ENCODE measurements around the gene USP21.
A peak's percentile ranks its signal among the peaks of the same experiment; 100 is the strongest.

USP21 gene

GRCh38 chr1:161119092-161119903 lies 40.0 kb upstream of the USP21 start:
- H3K4me3 ChIP-seq (ENCODE audit: insufficient read depth, low read depth, low read length), result peak overlapping the region; percentile 81
- H3K27me3 ChIP-seq (ENCODE audit: control insufficient read depth, insufficient read depth, low read length, poor library complexity, severe bottlenecking), result no peaks in the 10 kb centered on the region
- peaks cover 44% of the 10 kb centered on the region for H3K36me3 ChIP-seq (ENCODE audit: control insufficient read depth, insufficient read depth, low read length)
- H3K4me1 ChIP-seq (ENCODE audit: control insufficient read depth, insufficient read depth, low read length), result peaks cover 12% of the 10 kb centered on the region
- no peak overlapping the region for H3K27ac ChIP-seq (ENCODE audit: insufficient read depth, low read depth, low read length, poor library complexity, severe bottlenecking)
- no peaks in the 10 kb centered on the region for H3K9me3 ChIP-seq (ENCODE audit: control insufficient read depth, low read length)
- WGBS, 2 experiments, result 83% methylated on average over 10 of the region's 10 CpGs

- Histone ChIP-seq H3K4me3 (ENCODE audit: insufficient read depth, low read depth, low read length) (no peak overlapping the region), H3K9me3 (ENCODE audit: control insufficient read depth, low read length) (no peaks in the 10 kb centered on the region), H3K4me1 (ENCODE audit: control insufficient read depth, insufficient read depth, low read length) (peaks cover 12% of the 10 kb centered on the region), H3K27me3 (ENCODE audit: control insufficient read depth, insufficient read depth, low read length, poor library complexity, severe bottlenecking) (no peaks in the 10 kb centered on the region), H3K36me3 (ENCODE audit: control insufficient read depth, insufficient read depth, low read length) (peaks cover 58% of the 10 kb centered on the region), H3K27ac (ENCODE audit: insufficient read depth, low read depth, low read length, poor library complexity, severe bottlenecking) (no peak overlapping the region)
- WGBS, 2 experiments, result 95 to 96% methylated on average over 2 to 3 of the region's 3 CpGs
Measured at GRCh38 chr1:161121042-161121650, 38.2 kb upstream of the USP21 start.

- no peaks in the 10 kb centered on the region for H3K9me3 ChIP-seq (ENCODE audit: control insufficient read depth, low read length)
Measured at GRCh38 chr1:161121834-161122233, 37.5 kb upstream of the USP21 start.

GRCh38 chr1:161122967-161123366 lies 36.3 kb upstream of the USP21 start:
- Histone ChIP-seq H3K27me3 (ENCODE audit: control insufficient read depth, insufficient read depth, low read length, poor library complexity, severe bottlenecking) (no peaks in the 10 kb centered on the region), H3K27ac (ENCODE audit: insufficient read depth, low read depth, low read length, poor library complexity, severe bottlenecking) (no peak overlapping the region), H3K4me1 (ENCODE audit: control insufficient read depth, insufficient read depth, low read length) (peaks cover 8% of the 10 kb centered on the region), H3K36me3 (ENCODE audit: control insufficient read depth, insufficient read depth, low read length) (peaks cover 58% of the 10 kb centered on the region), H3K4me3 (ENCODE audit: insufficient read depth, low read depth, low read length) (no peak overlapping the region), H3K9me3 (ENCODE audit: control insufficient read depth, low read length) (no peaks in the 10 kb centered on the region)
- 97% methylated on average over 6 of the region's 6 CpGs for WGBS, 2 experiments

More at GRCh38 chr1:161121834-161122233, 37.5 kb upstream of the USP21 start:
- Histone ChIP-seq H3K27me3 (ENCODE audit: control insufficient read depth, insufficient read depth, low read length, poor library complexity, severe bottlenecking) (no peaks in the 10 kb centered on the region), H3K4me3 (ENCODE audit: insufficient read depth, low read depth, low read length) (no peak overlapping the region), H3K36me3 (ENCODE audit: control insufficient read depth, insufficient read depth, low read length) (peaks cover 58% of the 10 kb centered on the region), H3K27ac (ENCODE audit: insufficient read depth, low read depth, low read length, poor library complexity, severe bottlenecking) (no peak overlapping the region), H3K4me1 (ENCODE audit: control insufficient read depth, insufficient read depth, low read length) (peaks cover 10% of the 10 kb centered on the region)
- 96 to 97% methylated on average over 4 of the region's 4 CpGs for WGBS, 2 experiments

- peaks cover 41% of the 10 kb centered on the region for H3K36me3 ChIP-seq (ENCODE audit: control insufficient read depth, insufficient read depth, low read length)
- no peak overlapping the region for H3K4me3 ChIP-seq (ENCODE audit: insufficient read depth, low read depth, low read length)
- H3K27me3 ChIP-seq (ENCODE audit: control insufficient read depth, insufficient read depth, low read length, poor library complexity, severe bottlenecking), result no peaks in the 10 kb centered on the region
- no peak overlapping the region for H3K27ac ChIP-seq (ENCODE audit: insufficient read depth, low read depth, low read length, poor library complexity, severe bottlenecking)
- 94 to 100% methylated on average over 2 of the region's 2 CpGs for WGBS, 2 experiments
- H3K9me3 ChIP-seq (ENCODE audit: control insufficient read depth, low read length), result no peaks in the 10 kb centered on the region
- peaks cover 7% of the 10 kb centered on the region for H3K4me1 ChIP-seq (ENCODE audit: control insufficient read depth, insufficient read depth, low read length)
Measured at GRCh38 chr1:161127649-161128048, 31.7 kb upstream of the USP21 start.

GRCh38 chr1:161128591-161129420 lies 30.5 kb upstream of the USP21 start:
- 93% methylated on average over 4 of the region's 4 CpGs for WGBS, 2 experiments
- peaks cover 30% of the 10 kb centered on the region for H3K36me3 ChIP-seq (ENCODE audit: control insufficient read depth, insufficient read depth, low read length)

GRCh38 chr1:161130266-161130665 lies 29.0 kb upstream of the USP21 start:
- 75% methylated on average over 1 of the region's 1 CpG; no CpG with 5 or more reads in 1 of the 2 experiments for WGBS, 2 experiments
- Histone ChIP-seq H3K27me3 (ENCODE audit: control insufficient read depth, insufficient read depth, low read length, poor library complexity, severe bottlenecking) (no peaks in the 10 kb centered on the region), H3K36me3 (ENCODE audit: control insufficient read depth, insufficient read depth, low read length) (peaks cover 20% of the 10 kb centered on the region), H3K4me3 (ENCODE audit: insufficient read depth, low read depth, low read length) (peak overlapping the region; percentile 4), H3K27ac (ENCODE audit: insufficient read depth, low read depth, low read length, poor library complexity, severe bottlenecking) (no peak overlapping the region), H3K4me1 (ENCODE audit: control insufficient read depth, insufficient read depth, low read length) (peaks cover 11% of the 10 kb centered on the region), H3K9me3 (ENCODE audit: control insufficient read depth, low read length) (no peaks in the 10 kb centered on the region)

More at GRCh38 chr1:161128591-161129420, 30.5 kb upstream of the USP21 start:
- Histone ChIP-seq H3K27me3 (ENCODE audit: control insufficient read depth, insufficient read depth, low read length, poor library complexity, severe bottlenecking) (no peaks in the 10 kb centered on the region), H3K4me1 (ENCODE audit: control insufficient read depth, insufficient read depth, low read length) (peaks cover 11% of the 10 kb centered on the region), H3K4me3 (ENCODE audit: insufficient read depth, low read depth, low read length) (no peak overlapping the region), H3K9me3 (ENCODE audit: control insufficient read depth, low read length) (no peaks in the 10 kb centered on the region), H3K27ac (ENCODE audit: insufficient read depth, low read depth, low read length, poor library complexity, severe bottlenecking) (no peak overlapping the region)

- WGBS, 2 experiments, result 1 to 2% methylated on average over 22 of the region's 22 CpGs
- H3K9me3 ChIP-seq (ENCODE audit: control insufficient read depth, low read length), result no peaks in the 10 kb centered on the region
- H3K36me3 ChIP-seq (ENCODE audit: control insufficient read depth, insufficient read depth, low read length), result peaks cover 11% of the 10 kb centered on the region
- peak overlapping the region; percentile 50 for H3K4me3 ChIP-seq (ENCODE audit: insufficient read depth, low read depth, low read length)
- peak overlapping the region; percentile 88 for H3K27ac ChIP-seq (ENCODE audit: insufficient read depth, low read depth, low read length, poor library complexity, severe bottlenecking)
- H3K4me1 ChIP-seq (ENCODE audit: control insufficient read depth, insufficient read depth, low read length), result peaks cover 11% of the 10 kb centered on the region
- no peaks in the 10 kb centered on the region for H3K27me3 ChIP-seq (ENCODE audit: control insufficient read depth, insufficient read depth, low read length, poor library complexity, severe bottlenecking)
Measured at GRCh38 chr1:161131523-161132409, 27.5 kb upstream of the USP21 start.

GRCh38 chr1:161132410-161133219 lies 26.7 kb upstream of the USP21 start, which contains the start of gene DEDD:
TSS of gene DEDD (minus strand) at chr1:161132667. CDS start at chr1:161124462, 8,205 bp downstream.
- Histone ChIP-seq H3K9me3 (ENCODE audit: control insufficient read depth, low read length) (no peaks in the 10 kb centered on the region), H3K27me3 (ENCODE audit: control insufficient read depth, insufficient read depth, low read length, poor library complexity, severe bottlenecking) (no peaks in the 10 kb centered on the region)

More at GRCh38 chr1:161132410-161133219, 26.7 kb upstream of the USP21 start, which contains the start of gene DEDD:
- Histone ChIP-seq H3K27ac (ENCODE audit: insufficient read depth, low read depth, low read length, poor library complexity, severe bottlenecking) (peak within 1 kb of the TSS; percentile 88), H3K4me1 (ENCODE audit: control insufficient read depth, insufficient read depth, low read length) (peaks cover 11% of the 10 kb centered on the region), H3K36me3 (ENCODE audit: control insufficient read depth, insufficient read depth, low read length) (peaks cover 11% of the 10 kb centered on the region), H3K4me3 (ENCODE audit: insufficient read depth, low read depth, low read length) (peak within 1 kb of the TSS; percentile 50)
- 0% methylated on average over 65 to 68 of the region's 68 CpGs for WGBS, 2 experiments
